H1 (cell line): ENCODE results near the gene MPZ. TPM values are rescaled to one million over a fixed set of nuclear protein-coding genes. Genes with fewer than 3 reads are reported as not detected.
"Not testable (repeated sequence)": the region's sequence is repeated elsewhere in the genome, so short reads cannot be mapped to it uniquely, and the experiment has no call there.

ENCODE experiments used
- CTCF ChIA-PET: fragments of 300-600 bp; sonication (Branson Sonifier 250); formaldehyde crosslinking; loops from one replicate; lab custom pipeline; 2021; ENCODE audit not compliant: partially characterized antibody; lab: Charles Lee
- POLR2A ChIA-PET: fragments of 300-600 bp; sonication (Branson Sonifier 250); formaldehyde crosslinking; loops from one replicate; lab custom pipeline; 2021; ENCODE audit warnings: inconsistent platforms; ENCODE audit not compliant: partially characterized antibody; lab: Charles Lee
- DNase-seq, 2 experiments: peaks; one replicate each; pipeline versions ENCODE4 v3.0.0 to v3.0.0-alpha.2; 2010 to 2022; ENCODE audit warnings: low spot score in 2 of 2, low read depth in 1 of 2, mixed read lengths in 1 of 2
- FAIRE-seq: peaks from 2 replicates; lab custom pipeline; 2011; peaks lifted over from hg19 to GRCh38; lab: Jason Lieb, UNC
- H2AFZ ChIP-seq: 2 replicates; pipeline ENCODE4 v1.8.1; 2012; ENCODE audit warnings: low read length, inconsistent platforms
- H2AK5ac ChIP-seq: 2 replicates; pipeline ENCODE4 v1.6.1; 2013; ENCODE audit warnings: low read depth, low read length
- H2BK120ac ChIP-seq: replicated peaks from 2 replicates; pipeline ENCODE3; 2013; ENCODE audit warnings: low read depth, low read length, inconsistent platforms
- H2BK12ac ChIP-seq: 2 replicates; pipeline ENCODE4 v1.6.1; 2013; ENCODE audit warnings: low read depth, low read length
- H2BK15ac ChIP-seq: 2 replicates; pipeline ENCODE4 v1.6.1; 2013; ENCODE audit warnings: low read length
- H2BK20ac ChIP-seq: 2 replicates; pipeline ENCODE4 v1.6.1; 2013; ENCODE audit warnings: low read length
- H2BK5ac ChIP-seq: 2 replicates; pipeline ENCODE4 v1.6.1; 2013; ENCODE audit warnings: low read depth, low read length
- H3K14ac ChIP-seq: 2 replicates; pipeline ENCODE4 v1.6.1; 2013; ENCODE audit warnings: inconsistent platforms; ENCODE audit not compliant: insufficient read length
- H3K18ac ChIP-seq: 2 replicates; pipeline ENCODE4 v1.6.1; 2013; ENCODE audit warnings: low read length; ENCODE audit errors: extremely low read depth
- H3K23ac ChIP-seq: 2 replicates; pipeline ENCODE4 v1.6.1; 2013; ENCODE audit warnings: inconsistent platforms; ENCODE audit not compliant: insufficient read length
- H3K23me2 ChIP-seq: 2 replicates; pipeline ENCODE4 v1.6.1; 2013; ENCODE audit warnings: low read depth, low read length
- H3K27ac ChIP-seq: 2 replicates; pipeline ENCODE4 v1.6.1; 2011; ENCODE audit warnings: low read depth, low read length, inconsistent platforms
- H3K27me3 ChIP-seq, 4 experiments: replicated peaks in 1 of 4; 1 replicate in 1 of 4; 2 replicates in 3 of 4; pipeline versions ENCODE4 v1.6.1 to v1.8.1; 2011 to 2013; ENCODE audit warnings: low read length in 3 of 4, mild to moderate bottlenecking in 3 of 4, inconsistent platforms in 2 of 4, mixed read lengths in 2 of 4, moderate library complexity in 1 of 4; ENCODE audit not compliant: control insufficient read depth in 3 of 4, insufficient read depth in 3 of 4; ENCODE audit errors: extremely low read depth in 1 of 4
- H3K36me3 ChIP-seq, 4 experiments: 2 replicates each; pipeline versions ENCODE4 v1.6.1 to v1.8.1; 2011 to 2013; ENCODE audit warnings: mild to moderate bottlenecking in 4 of 4, low read length in 3 of 4, moderate library complexity in 2 of 4, control low read depth in 1 of 4, inconsistent platforms in 1 of 4; ENCODE audit not compliant: insufficient read depth in 4 of 4, control insufficient read depth in 2 of 4
- H3K4ac ChIP-seq: replicated peaks from 2 replicates; pipeline ENCODE3; 2013; ENCODE audit warnings: low read length, low read depth, mixed read lengths, inconsistent platforms; ENCODE audit not compliant: insufficient read length
- H3K4me1 ChIP-seq, 4 experiments: replicated peaks in 1 of 4; 1 replicate in 1 of 4; 2 replicates in 3 of 4; pipeline versions ENCODE4 v1.6.1 to v1.8.1; 2011 to 2013; ENCODE audit warnings: low read length in 3 of 4, inconsistent platforms in 2 of 4, mixed read lengths in 1 of 4; ENCODE audit not compliant: insufficient read depth in 4 of 4, control insufficient read depth in 3 of 4
- H3K4me2 ChIP-seq, 2 experiments: 2 replicates each; pipeline versions ENCODE4 v1.6.1 to v1.8.1; 2011 to 2013; ENCODE audit warnings: low read depth in 2 of 2, low read length in 2 of 2, control low read depth in 1 of 2, inconsistent platforms in 1 of 2, mild to moderate bottlenecking in 1 of 2; ENCODE audit not compliant: insufficient read depth in 1 of 2
- H3K4me3 ChIP-seq, 4 experiments: fragments of 200-600, 300-600 bp in 1 of 4; sonication (generic), shearing (Covaris generic), sonication (Bioruptor Twin) in 1 of 4; 2 replicates each; pipeline versions ENCODE4 v1.5.1 to v1.8.1; 2011 to 2016; ENCODE audit warnings: low read length in 4 of 4, low read depth in 3 of 4, control low read depth in 2 of 4, inconsistent platforms in 2 of 4, mild to moderate bottlenecking in 2 of 4, mixed read lengths in 1 of 4, moderate library complexity in 1 of 4; ENCODE audit not compliant: insufficient read depth in 2 of 4; ENCODE audit errors: extremely low read depth in 1 of 4
- H3K56ac ChIP-seq: replicated peaks from 2 replicates; pipeline ENCODE3; 2013; ENCODE audit warnings: low read depth, mild to moderate bottlenecking, mixed read lengths, low read length, inconsistent platforms; ENCODE audit not compliant: insufficient read length
- H3K79me1 ChIP-seq: 2 replicates; pipeline ENCODE4 v1.6.1; 2013; ENCODE audit warnings: low read depth, low read length, control low read depth
- H3K79me2 ChIP-seq, 2 experiments: 2 replicates each; pipeline versions ENCODE4 v1.6.1 to v1.8.1; 2012 to 2013; ENCODE audit warnings: low read length in 2 of 2, mild to moderate bottlenecking in 2 of 2, inconsistent platforms in 1 of 2; ENCODE audit not compliant: insufficient read depth in 2 of 2, control insufficient read depth in 1 of 2
- H3K9ac ChIP-seq, 4 experiments: replicated peaks in 1 of 4; 1 replicate in 1 of 4; 2 replicates in 3 of 4; pipeline versions ENCODE4 v1.6.1 to v1.8.1; 2011 to 2013; ENCODE audit warnings: low read depth in 3 of 4, low read length in 3 of 4, control low read depth in 2 of 4, mild to moderate bottlenecking in 2 of 4, moderate library complexity in 2 of 4, inconsistent platforms in 1 of 4; ENCODE audit errors: extremely low read depth in 1 of 4
- H3K9me3 ChIP-seq, 2 experiments: 2 replicates each; pipeline versions ENCODE4 v1.6.1 to v1.8.1; 2012 to 2013; ENCODE audit warnings: mild to moderate bottlenecking in 2 of 2, moderate library complexity in 2 of 2, control low read depth in 1 of 2, inconsistent platforms in 1 of 2, low read depth in 1 of 2, low read length in 1 of 2, mixed read lengths in 1 of 2; ENCODE audit not compliant: insufficient read depth in 2 of 2
- H4K20me1 ChIP-seq, 2 experiments: replicated peaks in 1 of 2; 2 replicates each; pipeline versions ENCODE3 to v1.8.1; 2011 to 2013; ENCODE audit warnings: inconsistent platforms in 2 of 2, low read length in 2 of 2, mild to moderate bottlenecking in 1 of 2; ENCODE audit not compliant: insufficient read depth in 2 of 2, control insufficient read depth in 1 of 2
- H4K5ac ChIP-seq: 2 replicates; pipeline ENCODE4 v1.6.1; 2013; ENCODE audit warnings: low read length, low read depth, mixed read lengths, inconsistent platforms; ENCODE audit not compliant: insufficient read length
- H4K8ac ChIP-seq: 2 replicates; pipeline ENCODE4 v1.8.0; 2013; ENCODE audit warnings: mild to moderate bottlenecking, moderate library complexity, low read length, inconsistent platforms; ENCODE audit not compliant: insufficient read depth; ENCODE audit errors: extremely low read depth
- H4K91ac ChIP-seq: replicated peaks from 2 replicates; pipeline ENCODE3; 2013; ENCODE audit warnings: low read length, mixed read lengths, inconsistent platforms; ENCODE audit not compliant: insufficient read length
- WGBS, 2 experiments: shearing (Covaris generic) in 1 of 2; methylation state at CpG; one replicate each; pipeline versions ENCODE4 v1.1.6 to v1.1.7; 2013 to 2015; ENCODE audit warnings: low lambda C conversion rate in 2 of 2, mixed read lengths in 2 of 2, inconsistent platforms in 1 of 2, low coverage in 1 of 2, missing lambda C conversion rate in 1 of 2; ENCODE audit not compliant: insufficient replicate concordance in 2 of 2, insufficient coverage in 1 of 2, insufficient read length in 1 of 2; ENCODE audit errors: extremely low coverage in 1 of 2, missing lambda C conversion rate in 1 of 2; 5-methylcytosine and 5-hydroxymethylcytosine counted together
- polyA plus RNA-seq, 7 experiments: library from polyadenylated mRNA; depleted of rRNA in 3 of 7; stranded (reverse) in 5 of 7; unstranded in 2 of 7; fragments of >200 nt in 5 of 7; fragments of 200-250 nt in 2 of 7; gene quantifications; 1 replicate in 5 of 7; 2 replicates in 1 of 7; 4 replicates in 1 of 7; pipeline versions ENCODE4 v1.2.1 to v1.2.3, GENCODE V29; 2011 to 2013; ENCODE audit warnings: missing spikeins in 2 of 7, mixed read lengths in 2 of 7
- total RNA-seq: library from RNA; stranded (reverse); fragmentation: NEBNext Ultra II Directional; extraction: Animal tissue kit (Norgen Biotek cat#: 25700); gene quantifications from 2 replicates; pipeline ENCODE4 v1.2.1, GENCODE V29; 2021

The MPZ gene
- total and polyA plus RNA-seq, 2 of the 8 experiments (the other 6 are each of a cell fraction or from before 2014, with no cell fraction given) = 4.1 to 5.1 TPM

GRCh38 chr1:161255955-161256520 lies 53.7 kb downstream of the MPZ start:
- H3K14ac ChIP-seq, DNase-seq, H3K27ac ChIP-seq, H3K79me2 ChIP-seq, H3K23me2 ChIP-seq, H3K79me1 ChIP-seq, H3K18ac ChIP-seq, H3K4me2 ChIP-seq, H4K5ac ChIP-seq, H4K91ac ChIP-seq, H2AK5ac ChIP-seq, H2BK20ac ChIP-seq, H4K20me1 ChIP-seq, H2BK15ac ChIP-seq, POLR2A ChIA-PET, H4K8ac ChIP-seq, H3K56ac ChIP-seq, H2BK5ac ChIP-seq, H3K4me3 ChIP-seq, H3K9ac ChIP-seq, FAIRE-seq, H3K4me1 ChIP-seq, H3K36me3 ChIP-seq, H3K4ac ChIP-seq, H3K23ac ChIP-seq, H2BK120ac ChIP-seq, H2BK12ac ChIP-seq, H2AFZ ChIP-seq: not testable (repeated sequence)
- CTCF ChIA-PET = interaction anchor here (5.0 kb wide), 1 partner anchor 36 kb away, joined by 28 read pairs; no protein-coding TSS in a partner anchor
- peaks cover 7 to 25% (median 22%) of the 10 kb centered on the region in 4 experiments for H3K27me3 ChIP-seq
- 86% methylated on average over 4 of the region's 4 CpGs; no CpG with 5 or more reads in 1 of the 2 experiments for WGBS, 2 experiments
- H3K9me3 ChIP-seq = peaks cover 11 to 12% of the 10 kb centered on the region in 2 experiments

DNA sequence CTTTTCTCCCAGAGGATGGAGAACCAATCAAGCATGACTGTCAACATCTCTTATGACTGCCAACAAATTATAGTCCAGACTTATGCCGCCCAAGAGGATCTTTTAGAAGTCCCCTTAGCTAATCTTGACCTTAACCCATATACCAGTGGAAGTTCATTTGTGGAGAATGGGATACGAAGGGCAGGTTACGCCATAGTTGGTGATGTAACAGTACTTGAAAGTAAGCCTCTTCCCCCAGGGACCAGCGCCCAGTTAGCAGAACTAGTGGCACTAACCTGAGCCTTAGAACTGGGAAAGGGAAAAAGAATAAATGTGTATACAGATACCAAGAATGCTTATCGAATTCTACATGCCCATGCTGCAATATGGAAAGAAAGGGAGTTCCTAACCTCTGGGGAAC lies 54.5 kb downstream of the MPZ start:
- H2AFZ ChIP-seq, H3K4me1 ChIP-seq, H4K8ac ChIP-seq, H3K14ac ChIP-seq, H2AK5ac ChIP-seq, H3K23me2 ChIP-seq, H3K18ac ChIP-seq, H4K20me1 ChIP-seq, H3K27ac ChIP-seq, POLR2A ChIA-PET, H2BK20ac ChIP-seq, H3K9ac ChIP-seq, H3K23ac ChIP-seq, H3K36me3 ChIP-seq, H3K4ac ChIP-seq, H3K4me3 ChIP-seq, H2BK5ac ChIP-seq, H2BK15ac ChIP-seq, H2BK120ac ChIP-seq, H4K5ac ChIP-seq, DNase-seq, H4K91ac ChIP-seq, H2BK12ac ChIP-seq, H3K56ac ChIP-seq, H3K79me1 ChIP-seq, H3K79me2 ChIP-seq, H3K4me2 ChIP-seq, FAIRE-seq: not testable (repeated sequence)
- H3K9me3 ChIP-seq = peaks cover 11 to 12% of the 10 kb centered on the region in 2 experiments
- peaks cover 7 to 20% (median 18%) of the 10 kb centered on the region in 4 experiments for H3K27me3 ChIP-seq
- 83% methylated on average over 5 of the region's 5 CpGs; no CpG with 5 or more reads in 1 of the 2 experiments for WGBS, 2 experiments
- CTCF ChIA-PET = interaction anchor here (3.2 kb wide), 1 partner anchor 35 kb away, joined by 10 read pairs; no protein-coding TSS in a partner anchor
